HEK293 (cell line): ENCODE data around the gene ISG20L2.

Experiments used
- CTCF ChIA-PET: fragments of 350-600 bp; formaldehyde crosslinking; extraction: SDS; loops from one replicate; lab custom pipeline; 2021; ENCODE audit warnings: antibody characterized with exemption; lab: Yijun Ruan, JAX
- POLR2A ChIA-PET: fragments of 300-600 bp; formaldehyde crosslinking; extraction: SDS; loops from one replicate; lab custom pipeline; 2020; ENCODE audit warnings: antibody characterized with exemption, inconsistent platforms; lab: Yijun Ruan, JAX
- H3K27ac ChIP-seq: fragments of 200-500 bp; sonication (Bioruptor generic); 2 replicates; pipeline ENCODE4 v1.5.1; 2014; ENCODE audit warnings: low read depth, low read length, control low read depth, inconsistent platforms; ENCODE audit errors: extremely low read depth
- H3K36me3 ChIP-seq, 2 experiments: fragments of 200-500 bp in 1 of 2; sonication (Bioruptor generic) in 1 of 2; 1 replicate in 1 of 2; 2 replicates in 1 of 2; pipeline ENCODE4 v1.5.1; 2014 to 2017; ENCODE audit warnings: inconsistent platforms in 2 of 2, low read length in 2 of 2; ENCODE audit not compliant: control insufficient read depth in 2 of 2, insufficient read depth in 1 of 2
- H3K4me1 ChIP-seq: fragments of 200-500 bp; sonication (Bioruptor generic); 2 replicates; pipeline ENCODE4 v1.5.1; 2014; ENCODE audit warnings: mild to moderate bottlenecking, low read length, inconsistent platforms; ENCODE audit not compliant: control insufficient read depth, insufficient read depth
- H3K4me3 ChIP-seq: 2 replicates; pipeline ENCODE4 v1.5.1; 2011; ENCODE audit warnings: low read depth, mild to moderate bottlenecking, control low read depth, low read length, moderate library complexity
- H3K9me3 ChIP-seq: fragments of 200-500 bp; sonication (Bioruptor generic); 2 replicates; pipeline ENCODE4 v1.5.1; 2014; ENCODE audit warnings: low read depth, low read length, inconsistent platforms; ENCODE audit not compliant: control insufficient read depth, insufficient read depth
- GLI2 ChIP-seq: fragments of 450-650 bp; formaldehyde crosslinking; IDR thresholded peaks from 2 replicates; pipeline ENCODE4; 2017; ENCODE audit warnings: missing biosample characterization, missing genetic modification characterization, low read depth, borderline replicate concordance
- IKZF3 ChIP-seq: fragments of 450-650 bp; IDR thresholded peaks from 2 replicates; pipeline ENCODE4 v1.5.0; 2018; ENCODE audit warnings: missing biosample characterization, mild to moderate bottlenecking, missing genetic modification characterization, moderate library complexity
- KLF1 ChIP-seq: fragments of 450-650 bp; formaldehyde crosslinking; IDR thresholded peaks from 2 replicates; pipeline ENCODE4 v1.5.1; 2016; ENCODE audit warnings: missing biosample characterization, missing genetic modification characterization
- KLF9 ChIP-seq: fragments of 450-650 bp; formaldehyde crosslinking; IDR thresholded peaks from 2 replicates; pipeline ENCODE4 v1.5.1; 2016; ENCODE audit warnings: missing biosample characterization, missing genetic modification characterization, low read depth
- OSR2 ChIP-seq: fragments of 450-650 bp; formaldehyde crosslinking; IDR thresholded peaks from 2 replicates; pipeline ENCODE4 v1.5.1; 2016; ENCODE audit warnings: missing biosample characterization, missing genetic modification characterization
- PATZ1 ChIP-seq: fragments of 450-650 bp; formaldehyde crosslinking; IDR thresholded peaks from 2 replicates; pipeline ENCODE4 v1.5.1; 2016; ENCODE audit warnings: missing biosample characterization, missing genetic modification characterization
- TRIM28 ChIP-seq: IDR thresholded peaks from 2 replicates; pipeline ENCODE4 v1.6.1; 2011; ENCODE audit warnings: low read length, control low read depth, borderline replicate concordance
- YY2 ChIP-seq: fragments of 450-650 bp; formaldehyde crosslinking; IDR thresholded peaks from 2 replicates; pipeline ENCODE4 v1.5.1; 2016; ENCODE audit warnings: missing biosample characterization, missing genetic modification characterization
- ZBTB17 ChIP-seq: fragments of 450-650 bp; formaldehyde crosslinking; IDR thresholded peaks from 2 replicates; pipeline ENCODE4 v1.5.1; 2016; ENCODE audit warnings: missing biosample characterization, missing genetic modification characterization
- ZBTB7A ChIP-seq: fragments of 450-650 bp; formaldehyde crosslinking; IDR thresholded peaks from 2 replicates; pipeline ENCODE4 v1.5.1; 2016; ENCODE audit warnings: low read depth, missing biosample characterization, missing genetic modification characterization
- ZFP37 ChIP-seq: fragments of 450-650 bp; formaldehyde crosslinking; IDR thresholded peaks from 2 replicates; pipeline ENCODE4 v1.5.1; 2016; ENCODE audit warnings: missing biosample characterization, missing genetic modification characterization
- ZFP69B ChIP-seq: fragments of 450-650 bp; formaldehyde crosslinking; IDR thresholded peaks from 2 replicates; pipeline ENCODE4 v1.5.1; 2016; ENCODE audit warnings: missing biosample characterization, missing genetic modification characterization
- ZNF114 ChIP-seq: fragments of 450-650 bp; formaldehyde crosslinking; IDR thresholded peaks from 2 replicates; pipeline ENCODE4 v1.5.0; 2017; ENCODE audit warnings: missing biosample characterization, missing genetic modification characterization
- ZNF140 ChIP-seq: fragments of 450-650 bp; formaldehyde crosslinking; IDR thresholded peaks from 2 replicates; pipeline ENCODE4 v1.5.1; 2016; ENCODE audit warnings: missing biosample characterization, missing genetic modification characterization
- ZNF169 ChIP-seq: fragments of 450-650 bp; formaldehyde crosslinking; IDR thresholded peaks from 2 replicates; pipeline ENCODE4 v1.5.1; 2016; ENCODE audit warnings: missing biosample characterization, missing genetic modification characterization
- ZNF174 ChIP-seq: fragments of 450-650 bp; formaldehyde crosslinking; IDR thresholded peaks from 2 replicates; pipeline ENCODE4 v1.5.0; 2017; ENCODE audit warnings: missing biosample characterization, mild to moderate bottlenecking, missing genetic modification characterization
- ZNF175 ChIP-seq: fragments of 450-650 bp; formaldehyde crosslinking; IDR thresholded peaks from 2 replicates; pipeline ENCODE4 v1.5.1; 2016; ENCODE audit warnings: missing biosample characterization, missing genetic modification characterization
- ZNF202 ChIP-seq: fragments of 450-650 bp; formaldehyde crosslinking; IDR thresholded peaks from 2 replicates; pipeline ENCODE4 v1.5.1; 2016; ENCODE audit warnings: missing biosample characterization, missing genetic modification characterization, borderline replicate concordance
- ZNF274 ChIP-seq, 2 experiments: fragments of 200-500 bp in 1 of 2; fragments of 450-650 bp in 1 of 2; sonication (Bioruptor generic) in 1 of 2; formaldehyde crosslinking in 1 of 2; IDR thresholded peaks; 2 replicates each; pipeline versions ENCODE4 v1.5.1 to v1.6.1; 2014 to 2016; ENCODE audit warnings: borderline replicate concordance in 1 of 2, inconsistent platforms in 1 of 2, low read length in 1 of 2, missing biosample characterization in 1 of 2, missing genetic modification characterization in 1 of 2
- ZNF302 ChIP-seq: fragments of 450-650 bp; formaldehyde crosslinking; IDR thresholded peaks from 2 replicates; pipeline ENCODE4 v1.5.1; 2016; ENCODE audit warnings: missing biosample characterization, missing genetic modification characterization, low read depth
- ZNF341 ChIP-seq: fragments of 450-650 bp; formaldehyde crosslinking; IDR thresholded peaks from 2 replicates; pipeline ENCODE4; 2016; ENCODE audit warnings: low read depth, missing biosample characterization, missing genetic modification characterization
- ZNF416 ChIP-seq: fragments of 450-650 bp; formaldehyde crosslinking; IDR thresholded peaks from 2 replicates; pipeline ENCODE4 v1.5.1; 2016; ENCODE audit warnings: missing biosample characterization, missing genetic modification characterization
- ZNF423 ChIP-seq: fragments of 450-650 bp; formaldehyde crosslinking; IDR thresholded peaks from 2 replicates; pipeline ENCODE4 v1.5.1; 2016; ENCODE audit warnings: missing biosample characterization, missing genetic modification characterization
- ZNF548 ChIP-seq: fragments of 450-650 bp; formaldehyde crosslinking; IDR thresholded peaks from 2 replicates; pipeline ENCODE4 v1.5.1; 2016; ENCODE audit warnings: missing biosample characterization, missing genetic modification characterization
- ZNF580 ChIP-seq: fragments of 450-650 bp; formaldehyde crosslinking; IDR thresholded peaks from 2 replicates; pipeline ENCODE4 v1.5.1; 2016; ENCODE audit warnings: missing biosample characterization, missing genetic modification characterization
- ZNF623 ChIP-seq: fragments of 450-650 bp; formaldehyde crosslinking; IDR thresholded peaks from 2 replicates; pipeline ENCODE4 v1.5.1; 2016; ENCODE audit warnings: missing biosample characterization, missing genetic modification characterization
- ZNF658 ChIP-seq: fragments of 450-650 bp; formaldehyde crosslinking; IDR thresholded peaks from 2 replicates; pipeline ENCODE4; 2016; ENCODE audit warnings: missing biosample characterization, missing genetic modification characterization
- ZNF677 ChIP-seq: fragments of 450-650 bp; IDR thresholded peaks from 2 replicates; pipeline ENCODE4 v1.5.0; 2018; ENCODE audit warnings: missing biosample characterization, mild to moderate bottlenecking, missing genetic modification characterization, moderate library complexity
- ZNF692 ChIP-seq: fragments of 450-650 bp; formaldehyde crosslinking; IDR thresholded peaks from 2 replicates; pipeline ENCODE4 v1.5.1; 2016; ENCODE audit warnings: missing biosample characterization, missing genetic modification characterization
- ZNF701 ChIP-seq: fragments of 450-650 bp; formaldehyde crosslinking; IDR thresholded peaks from 2 replicates; pipeline ENCODE4 v1.5.1; 2016; ENCODE audit warnings: missing biosample characterization, missing genetic modification characterization
- ZNF785 ChIP-seq: fragments of 450-650 bp; formaldehyde crosslinking; IDR thresholded peaks from 2 replicates; pipeline ENCODE4 v1.5.1; 2016; ENCODE audit warnings: missing biosample characterization, missing genetic modification characterization
- ZNF792 ChIP-seq: fragments of 450-650 bp; formaldehyde crosslinking; IDR thresholded peaks from 2 replicates; pipeline ENCODE4 v1.5.1; 2016; ENCODE audit warnings: missing biosample characterization, missing genetic modification characterization
- ZSCAN18 ChIP-seq: fragments of 450-650 bp; formaldehyde crosslinking; IDR thresholded peaks from 2 replicates; pipeline ENCODE4 v1.5.1; 2016; ENCODE audit warnings: missing biosample characterization, missing genetic modification characterization

Gene ISG20L2

GRCh38 chr1:156749419-156750118 lies 21.0 kb upstream of the ISG20L2 start (continued):
- TF ChIP-seq ZNF302 (no peak), KLF9 (tag by site-specific recombination) (no peak), ZNF175 (tag by site-specific recombination) (no peak), ZNF423 (no peak), ZFP69B (0 out of 2 replicates have a peak, but pooled peaks have one; percentile 45), ZNF416 (tag by site-specific recombination) (no peak), ZNF169 (tag by site-specific recombination) (no peak), GLI2 (tag by site-specific recombination) (no peak), ZNF792 (tag by site-specific recombination) (no peak), ZNF174 (tag by site-specific recombination) (no peak), ZNF692 (peak; percentile 17; the same call in 1 of the 2 replicates)

GRCh38 chr1:156748670-156749418 lies 20.3 kb upstream of the ISG20L2 start:
- ChIA-PET POLR2A (no interaction called here), CTCF (interaction anchor here (1.9 kb wide), 1 partner anchor 22 kb away, joined by 19 read pairs; the partner anchor contains the start of gene METTL25B)
- Histone ChIP-seq H3K36me3 (peaks cover 0 to 28% of the 10 kb centered on the region in 2 experiments; a peak in 1 of 3 replicates), H3K27ac (peak overlapping the region; percentile 95), H3K4me1 (peaks cover 11% of the 10 kb centered on the region; the same call in 1 of the 2 replicates), H3K4me3 (peak overlapping the region; percentile 87), H3K9me3 (no peaks in the 10 kb centered on the region)
- peak; percentile 61; the same call in 1 of the 2 replicates for TF ChIP-seq KLF1 (tag by site-specific recombination)
- TF ChIP-seq ZNF548 (tag by site-specific recombination): no peak
- TF ChIP-seq ZNF114 (tag by site-specific recombination): no peak
- TF ChIP-seq ZNF580 (tag by site-specific recombination): 0 out of 2 replicates have a peak, but pooled peaks have one; percentile 26
- no peak for TF ChIP-seq ZNF623 (tag by site-specific recombination)
- TF ChIP-seq ZNF341 (tag by site-specific recombination): peak; percentile 85
- no peak for TF ChIP-seq ZNF140
- TF ChIP-seq ZNF202 (tag by site-specific recombination): no peak
- TF ChIP-seq ZNF785 (tag by site-specific recombination): no peak
- TF ChIP-seq ZNF658 (tag by site-specific recombination): no peak
- peak; percentile 78 for TF ChIP-seq ZBTB17 (tag by site-specific recombination)
- no peak for TF ChIP-seq TRIM28
- peak; percentile 75 for TF ChIP-seq PATZ1
- no peak for TF ChIP-seq OSR2 (tag by site-specific recombination)
- peak; percentile 31; the same call in 1 of the 2 replicates for TF ChIP-seq IKZF3 (tag by site-specific recombination)
- no peak for TF ChIP-seq ZSCAN18
- TF ChIP-seq ZNF274 (IDR thresholded peaks at IDR 0.05; ENCODE audit: low read length): no peak
- no peak for TF ChIP-seq ZNF274 (tag by site-specific recombination; IDR thresholded peaks at IDR 0.05; ENCODE audit: borderline replicate concordance)
- no peak for TF ChIP-seq ZBTB7A (tag by site-specific recombination)
- 0 out of 2 replicates have a peak, but pooled peaks have one; percentile 17 for TF ChIP-seq ZNF701 (tag by site-specific recombination)
- TF ChIP-seq ZFP37 (tag by site-specific recombination): 0 out of 2 replicates have a peak, but pooled peaks have one; percentile 28
- peak; percentile 26; the same call in 1 of the 2 replicates for TF ChIP-seq YY2 (tag by site-specific recombination)
- no peak for TF ChIP-seq ZNF677 (tag by site-specific recombination)
